Hepatocyte (in vitro differentiated cells): ENCODE data around the gene PLD5.

ENCODE experiments used
- EZH2 ChIP-seq: fragments of 200-600 bp; sonication (generic); IDR thresholded peaks from 2 replicates; pipeline ENCODE4 v1.6.1; 2016; ENCODE audit warnings: antibody characterized with exemption, mild to moderate bottlenecking, borderline replicate concordance
- TF ChIP-seq, protein P1 (sequence below): fragments of 200-600 bp; sonication (generic); IDR thresholded peaks from 2 replicates; pipeline ENCODE4 v1.5.1; 2016; ENCODE audit warnings: antibody characterized with exemption, mild to moderate bottlenecking; ENCODE audit not compliant: poor library complexity

DNA sequence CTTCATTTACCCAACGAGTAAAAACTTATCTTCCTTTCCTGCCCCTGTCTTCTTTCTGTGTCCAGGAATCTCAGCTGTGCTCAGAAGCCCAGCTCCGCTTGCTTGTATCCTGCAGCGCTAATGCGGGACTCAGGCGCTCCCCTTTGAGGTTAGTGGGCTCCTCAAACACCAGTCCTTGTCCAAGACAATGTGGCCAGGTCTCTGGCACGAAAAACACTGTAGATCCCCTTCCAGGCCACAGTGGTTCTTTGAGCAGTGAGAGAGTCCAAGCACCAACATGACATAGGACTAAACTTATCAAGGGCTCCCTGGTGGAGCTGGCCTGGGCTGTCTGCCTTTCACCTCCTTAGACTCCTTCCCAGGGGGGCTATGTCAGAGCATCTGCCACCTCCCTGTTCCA is 53.7 kb downstream of the PLD5 start:
- TF ChIP-seq, protein P1, sequence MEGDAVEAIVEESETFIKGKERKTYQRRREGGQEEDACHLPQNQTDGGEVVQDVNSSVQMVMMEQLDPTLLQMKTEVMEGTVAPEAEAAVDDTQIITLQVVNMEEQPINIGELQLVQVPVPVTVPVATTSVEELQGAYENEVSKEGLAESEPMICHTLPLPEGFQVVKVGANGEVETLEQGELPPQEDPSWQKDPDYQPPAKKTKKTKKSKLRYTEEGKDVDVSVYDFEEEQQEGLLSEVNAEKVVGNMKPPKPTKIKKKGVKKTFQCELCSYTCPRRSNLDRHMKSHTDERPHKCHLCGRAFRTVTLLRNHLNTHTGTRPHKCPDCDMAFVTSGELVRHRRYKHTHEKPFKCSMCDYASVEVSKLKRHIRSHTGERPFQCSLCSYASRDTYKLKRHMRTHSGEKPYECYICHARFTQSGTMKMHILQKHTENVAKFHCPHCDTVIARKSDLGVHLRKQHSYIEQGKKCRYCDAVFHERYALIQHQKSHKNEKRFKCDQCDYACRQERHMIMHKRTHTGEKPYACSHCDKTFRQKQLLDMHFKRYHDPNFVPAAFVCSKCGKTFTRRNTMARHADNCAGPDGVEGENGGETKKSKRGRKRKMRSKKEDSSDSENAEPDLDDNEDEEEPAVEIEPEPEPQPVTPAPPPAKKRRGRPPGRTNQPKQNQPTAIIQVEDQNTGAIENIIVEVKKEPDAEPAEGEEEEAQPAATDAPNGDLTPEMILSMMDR, result no peak
- TF ChIP-seq EZH2, result no peak
